Esophagus muscularis mucosa (tissue), 4 donors: ENCODE data around the gene CMTM7.

ENCODE experiments used
- EP300 ChIP-seq: sonication (generic); formaldehyde crosslinking; IDR thresholded peaks from one replicate; pipeline ENCODE4 v1.6.1; 2017; ENCODE audit warnings: antibody characterized with exemption
- POLR2A ChIP-seq: fragments of 450-650 bp; IDR thresholded peaks from one replicate; pipeline ENCODE4 v1.6.1; 2017; ENCODE audit warnings: antibody characterized with exemption, moderate library complexity, mild to moderate bottlenecking, low read depth
- POLR2AphosphoS5 ChIP-seq, 2 donors: sonication (generic); formaldehyde crosslinking; IDR thresholded peaks; one replicate each; pipeline ENCODE4 v1.6.1; 2017; ENCODE audit warnings: antibody characterized with exemption in 2 of 2
- TF ChIP-seq, protein P1 (sequence below), 3 experiments: fragments of 200-600 bp in 2 of 3; fragments of 450-650 bp in 1 of 3; sonication (generic) in 2 of 3; IDR thresholded peaks; one replicate each; pipeline ENCODE4 v1.5.1; 2017 to 2019; ENCODE audit warnings: antibody characterized with exemption in 3 of 3, mild to moderate bottlenecking in 2 of 3, moderate library complexity in 1 of 3

DNA sequence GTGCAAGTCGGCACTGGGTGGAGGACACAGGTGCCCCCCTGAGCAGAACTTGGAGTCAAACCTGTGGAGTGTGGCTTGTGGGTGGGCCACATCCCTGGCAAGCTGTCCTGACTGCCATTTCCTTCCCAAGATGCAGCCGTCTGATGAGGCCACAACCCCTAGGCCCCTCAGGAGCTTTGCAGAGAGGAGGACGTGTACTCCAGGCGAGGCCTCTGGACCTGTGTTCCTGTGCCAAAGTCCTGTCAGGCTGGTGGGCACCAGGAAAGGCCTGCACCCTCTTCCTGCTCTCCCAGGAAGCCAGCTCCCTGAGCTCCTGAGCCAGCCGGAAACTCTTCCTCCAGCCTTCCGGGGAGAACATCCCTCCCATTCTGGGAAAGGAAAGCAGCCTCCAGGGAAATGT lies 62.5 kb downstream of the CMTM7 start:
- TF ChIP-seq POLR2AphosphoS5 (IDR thresholded peaks at IDR 0.05), result no peak
- TF ChIP-seq POLR2A, result no peak
- TF ChIP-seq, protein P1, sequence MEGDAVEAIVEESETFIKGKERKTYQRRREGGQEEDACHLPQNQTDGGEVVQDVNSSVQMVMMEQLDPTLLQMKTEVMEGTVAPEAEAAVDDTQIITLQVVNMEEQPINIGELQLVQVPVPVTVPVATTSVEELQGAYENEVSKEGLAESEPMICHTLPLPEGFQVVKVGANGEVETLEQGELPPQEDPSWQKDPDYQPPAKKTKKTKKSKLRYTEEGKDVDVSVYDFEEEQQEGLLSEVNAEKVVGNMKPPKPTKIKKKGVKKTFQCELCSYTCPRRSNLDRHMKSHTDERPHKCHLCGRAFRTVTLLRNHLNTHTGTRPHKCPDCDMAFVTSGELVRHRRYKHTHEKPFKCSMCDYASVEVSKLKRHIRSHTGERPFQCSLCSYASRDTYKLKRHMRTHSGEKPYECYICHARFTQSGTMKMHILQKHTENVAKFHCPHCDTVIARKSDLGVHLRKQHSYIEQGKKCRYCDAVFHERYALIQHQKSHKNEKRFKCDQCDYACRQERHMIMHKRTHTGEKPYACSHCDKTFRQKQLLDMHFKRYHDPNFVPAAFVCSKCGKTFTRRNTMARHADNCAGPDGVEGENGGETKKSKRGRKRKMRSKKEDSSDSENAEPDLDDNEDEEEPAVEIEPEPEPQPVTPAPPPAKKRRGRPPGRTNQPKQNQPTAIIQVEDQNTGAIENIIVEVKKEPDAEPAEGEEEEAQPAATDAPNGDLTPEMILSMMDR (IDR thresholded peaks at IDR 0.05), result no peak
- TF ChIP-seq EP300, result no peak
